HG03460 (cell line): ENCODE data around the gene CDH4.
"Not testable (repeated sequence)": the region's sequence is repeated elsewhere in the genome, so short reads cannot be mapped to it uniquely, and the experiment has no call there.

Experiments
- ATAC-seq: cut with Tn5 transposase; IDR thresholded peaks from one replicate; pipeline ENCODE4 v1.9.1; 2021; ENCODE audit not compliant: unreplicated experiment

CDH4 gene

DNA sequence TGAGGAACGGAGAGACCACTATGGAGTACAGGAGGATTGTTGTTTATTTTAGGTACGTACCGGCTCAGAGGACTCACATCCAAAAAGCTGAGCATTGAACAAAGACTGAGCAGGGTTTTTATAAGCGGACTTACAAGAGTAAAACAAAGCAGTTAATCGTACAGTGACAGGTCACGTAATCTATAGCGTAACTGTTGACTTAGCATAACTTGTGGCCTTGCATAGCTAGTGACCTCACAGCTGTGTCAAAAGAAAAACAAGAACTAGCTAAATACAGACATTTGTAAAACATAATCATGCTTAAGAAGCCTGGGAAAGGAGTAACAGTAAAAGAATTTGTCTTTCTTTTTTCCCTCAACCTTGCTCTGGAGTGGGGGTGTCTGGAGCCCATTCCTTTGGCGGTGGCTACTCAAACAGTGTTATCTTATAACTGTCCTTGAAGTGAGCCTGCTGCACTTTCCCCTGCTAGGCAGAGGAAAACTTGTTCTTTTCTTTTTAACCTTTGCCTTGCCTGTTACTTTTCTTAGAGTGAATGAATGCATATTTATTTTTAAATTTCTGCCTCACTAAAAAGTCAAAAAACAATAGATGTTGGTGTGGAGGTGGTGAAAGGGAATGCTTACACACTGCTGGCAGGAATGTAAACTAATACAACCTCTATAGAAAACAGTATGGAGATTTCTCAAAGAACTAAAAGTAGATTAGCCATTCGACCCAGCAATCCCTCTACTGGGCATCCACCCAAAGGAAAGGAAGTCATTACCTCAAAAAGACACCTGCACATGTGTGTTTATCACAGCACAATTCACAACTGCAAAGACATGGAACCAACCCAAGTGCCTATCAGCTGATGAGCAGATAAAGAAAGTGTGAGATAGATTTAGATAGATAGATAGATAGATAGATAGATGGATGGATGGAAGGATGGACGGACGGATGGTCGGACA is 704.6 kb downstream of the CDH4 start:
- no peak for ATAC-seq

DNA sequence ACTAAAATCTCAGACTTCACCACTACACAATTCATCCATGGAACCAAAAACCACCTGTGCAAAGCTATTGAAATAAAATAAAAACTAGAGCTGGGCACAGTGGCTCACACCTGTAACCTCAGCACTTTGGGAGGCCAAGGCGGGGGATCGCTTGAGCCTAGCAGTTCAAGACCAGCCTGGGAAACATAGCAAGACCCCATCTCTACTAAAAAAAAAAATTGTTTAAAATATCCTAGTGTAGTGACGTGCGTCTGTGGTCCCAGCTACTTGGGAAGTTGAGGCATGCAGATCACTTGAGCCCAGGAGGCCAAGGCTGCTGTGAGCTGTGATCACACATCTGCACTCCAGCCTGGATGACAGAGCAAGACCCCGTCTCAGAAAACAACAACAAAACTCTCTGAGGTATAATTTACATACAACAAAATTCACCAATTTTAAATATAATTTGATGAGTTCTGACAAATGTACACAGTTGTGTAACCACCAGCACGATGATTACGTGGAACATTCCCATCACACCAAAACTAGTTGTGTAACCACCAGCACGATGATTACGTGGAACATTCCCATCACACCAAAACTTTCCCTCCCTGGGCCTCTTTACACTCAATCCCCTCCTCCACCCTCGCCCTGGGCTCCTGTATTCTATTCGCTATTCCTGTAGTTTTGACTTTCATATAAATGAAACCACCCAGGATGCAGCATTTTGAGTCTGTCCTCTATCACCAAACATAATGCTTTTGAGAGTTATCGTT is 706.1 kb downstream of the CDH4 start:
- ATAC-seq: no peak

DNA sequence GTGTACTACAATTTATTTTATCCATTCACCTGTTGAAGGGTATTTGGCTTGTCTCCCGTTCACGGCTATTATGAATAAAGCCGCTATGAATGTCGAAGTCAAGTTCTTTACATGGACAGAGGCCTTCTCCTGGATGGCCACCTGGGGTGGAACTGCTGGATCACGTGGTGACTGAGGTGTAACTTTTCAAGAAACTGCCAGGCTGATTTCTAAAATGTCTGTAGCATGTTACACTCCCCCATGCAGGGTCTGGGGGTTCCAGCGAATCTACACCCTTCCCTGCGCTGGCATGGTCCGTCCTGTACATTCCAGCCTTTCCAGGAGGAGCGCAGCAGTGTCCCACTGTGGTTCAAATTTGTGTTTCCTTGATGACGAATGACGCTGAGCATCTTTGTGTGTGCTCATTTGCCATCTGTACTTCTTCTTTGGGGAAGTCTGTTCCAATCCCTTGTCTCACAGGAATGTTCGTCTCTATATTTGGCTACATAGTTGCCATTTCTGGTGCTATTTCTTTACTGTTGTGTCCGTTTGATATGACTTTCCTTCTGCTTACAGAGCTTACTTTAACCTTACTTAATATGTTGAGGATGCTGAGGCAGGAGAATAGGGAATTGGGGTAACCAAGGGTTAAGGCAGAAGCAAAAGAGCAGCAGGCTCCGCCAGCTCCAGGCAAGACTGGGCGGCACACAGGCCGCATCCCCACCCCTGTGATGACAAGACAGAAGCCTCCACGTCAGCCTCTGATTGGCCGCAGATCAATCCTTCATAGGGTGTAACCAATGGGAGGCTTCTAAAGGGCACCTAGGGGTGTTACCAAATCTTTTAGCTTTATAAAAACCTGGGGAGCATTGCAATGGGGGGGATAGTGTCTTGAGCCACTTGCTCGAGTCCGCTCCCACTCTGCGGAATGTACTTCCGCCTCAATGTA is 707.0 kb downstream of the CDH4 start:
- no peak for ATAC-seq

DNA sequence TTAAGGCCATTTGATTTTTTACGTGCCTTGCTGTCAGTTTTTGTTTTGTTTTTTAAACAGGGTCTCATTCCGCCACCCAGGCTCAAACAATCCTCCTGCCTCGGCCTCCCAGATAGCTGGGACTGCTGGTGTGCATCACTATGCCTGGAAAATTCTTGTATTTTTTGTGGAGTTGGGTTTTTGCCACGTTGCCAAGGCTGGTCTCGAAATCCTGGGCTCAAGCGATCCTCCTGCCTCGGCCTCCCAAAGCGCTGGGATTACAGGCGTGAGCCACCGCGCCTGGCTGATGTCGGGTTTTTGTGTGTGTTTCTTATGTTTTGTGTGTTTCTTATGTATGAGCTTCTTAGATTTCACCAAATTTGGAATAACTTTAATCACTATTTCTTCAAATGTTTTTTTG is 708.8 kb downstream of the CDH4 start:
- ATAC-seq: no peak

DNA sequence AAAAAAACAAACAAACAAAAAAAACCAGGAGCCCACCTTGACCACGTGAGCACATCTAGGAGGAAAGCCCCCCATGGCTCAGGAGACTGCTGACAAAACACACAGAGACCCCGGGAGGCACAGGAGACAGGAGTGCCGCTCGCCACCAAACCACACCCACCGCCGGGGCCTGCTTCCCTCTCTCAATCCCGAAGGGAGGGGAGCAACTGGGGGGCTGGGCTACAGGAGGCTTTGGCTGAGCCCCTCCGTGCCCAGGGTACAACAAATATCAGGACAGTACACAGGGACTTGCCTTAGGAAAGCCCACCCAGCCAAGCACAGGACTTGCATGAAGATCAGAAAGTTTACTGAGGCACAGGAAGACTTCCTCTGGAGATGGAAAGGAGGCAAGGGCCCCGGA is 711.1 kb downstream of the CDH4 start:
- ATAC-seq: no peak

DNA sequence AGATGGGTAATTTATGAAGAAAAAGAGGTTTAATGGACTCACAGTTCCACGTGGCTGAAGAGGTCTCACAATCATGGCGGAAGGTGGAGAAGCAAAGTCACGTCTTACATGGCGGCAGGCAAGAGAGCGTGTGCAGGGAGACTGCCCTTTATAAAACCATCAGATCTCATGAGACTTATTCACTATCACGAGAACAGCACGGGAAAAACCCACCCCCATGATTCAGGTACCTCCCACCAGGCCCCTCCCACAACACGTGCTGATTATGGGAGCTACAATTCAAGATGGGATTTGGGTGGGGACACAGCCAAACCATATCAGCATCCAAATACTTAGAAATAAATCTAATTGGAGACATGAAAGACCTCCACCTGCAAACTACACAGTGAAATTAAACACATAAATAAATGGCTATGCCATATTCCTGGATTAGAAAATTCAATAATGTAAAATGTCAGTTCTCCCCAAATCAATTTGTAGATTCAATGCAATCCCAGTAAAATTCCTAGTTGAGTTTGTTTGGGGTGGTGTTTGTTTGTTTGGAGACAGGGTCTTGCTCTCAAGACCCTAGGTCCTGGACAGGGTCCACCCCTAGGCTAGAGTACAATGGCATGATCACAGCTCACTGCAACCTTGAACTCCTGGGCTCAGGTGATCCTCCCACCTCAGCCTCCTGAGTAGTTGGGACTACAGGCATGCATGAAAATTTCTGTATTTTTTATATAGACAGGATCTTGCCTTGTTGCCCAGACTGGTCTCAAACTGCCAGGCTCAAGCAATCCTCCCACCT is 712.0 kb downstream of the CDH4 start:
- ATAC-seq: no peak

DNA sequence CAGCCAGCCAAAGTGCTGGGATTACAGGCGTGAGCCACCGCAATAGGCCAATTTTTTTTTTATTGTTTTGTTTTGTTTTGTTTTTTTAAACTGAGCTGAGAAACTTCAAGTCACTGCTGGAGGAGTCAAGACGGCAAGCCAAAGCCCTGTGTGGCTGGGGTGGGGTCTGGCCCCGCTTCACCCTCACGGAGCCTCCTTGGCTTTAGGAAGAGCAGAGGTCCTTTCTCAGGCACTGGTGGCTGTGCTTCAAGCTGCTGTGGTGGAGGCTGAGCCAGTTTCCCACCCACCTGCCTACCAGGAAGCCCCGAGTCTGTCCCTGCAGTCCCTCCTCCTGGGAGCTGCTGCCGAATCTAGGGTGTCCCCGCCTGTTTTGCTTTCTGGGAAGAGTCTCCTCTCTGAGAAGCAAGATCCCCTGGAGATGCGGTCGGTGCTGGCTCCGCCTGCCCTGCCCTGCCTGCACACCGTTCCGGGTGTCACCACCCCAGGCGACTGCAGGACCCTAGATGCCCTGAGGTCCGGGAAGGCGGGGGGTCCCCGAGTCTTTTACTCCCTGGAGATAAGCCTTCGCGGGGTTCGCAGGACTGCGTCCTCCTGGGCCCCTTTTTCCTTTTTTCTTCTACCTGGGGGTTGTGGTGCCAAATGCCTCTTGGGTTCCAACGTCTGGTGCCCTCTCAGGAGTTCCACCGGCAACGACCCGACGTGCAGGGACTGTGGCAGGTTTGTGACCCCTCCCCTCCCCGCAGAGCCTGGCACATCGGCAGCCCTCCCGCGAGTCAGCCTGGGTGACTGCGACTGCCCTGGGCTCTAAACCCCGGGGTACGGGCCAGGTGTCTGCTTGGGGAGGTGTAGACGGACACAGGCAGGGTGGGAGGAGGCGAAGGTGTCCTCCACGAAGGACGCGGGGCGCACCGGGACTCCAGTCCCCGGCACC is 712.9 kb downstream of the CDH4 start:
- no peak for ATAC-seq

DNA sequence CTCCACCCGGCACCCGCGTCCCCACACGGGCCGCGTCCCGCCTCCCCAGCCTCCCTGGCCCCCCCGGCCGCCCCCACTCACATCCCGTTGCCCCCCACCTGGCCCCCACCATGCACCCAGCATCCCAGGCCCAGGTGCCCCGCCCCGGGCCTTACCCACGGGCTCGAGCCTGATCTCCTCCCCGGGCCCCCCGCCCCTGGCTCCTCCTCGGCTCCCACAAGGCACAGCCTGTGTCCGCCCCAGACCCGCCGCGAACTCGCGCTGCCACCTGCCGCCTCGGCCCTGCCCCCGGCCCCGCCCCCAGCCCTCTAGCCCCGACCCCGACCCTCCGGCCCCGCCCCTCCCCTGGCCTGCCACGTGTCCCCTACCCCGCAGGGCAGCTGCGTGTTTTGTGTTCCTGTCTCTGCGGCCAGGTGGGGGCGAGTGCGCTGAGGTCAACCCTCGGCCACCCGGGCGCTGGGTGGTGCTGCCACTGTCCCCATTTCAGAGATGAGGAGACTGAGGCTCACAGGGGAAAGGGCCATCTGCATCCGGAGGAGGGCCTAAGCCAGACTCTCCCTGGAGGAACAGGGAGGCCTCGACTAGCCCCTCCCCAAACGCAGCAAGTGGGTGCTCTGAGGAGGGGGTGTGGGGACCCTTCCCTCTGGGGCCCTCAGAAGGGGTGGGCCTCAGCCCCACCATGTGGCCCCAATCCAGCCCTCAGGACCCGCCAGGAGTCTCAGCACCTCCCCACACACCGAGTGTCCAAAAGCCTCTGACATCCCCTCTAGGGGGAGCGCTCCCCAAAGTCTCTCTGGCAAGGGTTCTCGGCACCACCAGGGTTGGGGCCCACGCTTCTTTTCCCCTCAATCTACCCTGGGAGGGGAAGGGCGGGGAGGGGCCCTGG is 713.8 kb downstream of the CDH4 start:
- no peak for ATAC-seq

DNA sequence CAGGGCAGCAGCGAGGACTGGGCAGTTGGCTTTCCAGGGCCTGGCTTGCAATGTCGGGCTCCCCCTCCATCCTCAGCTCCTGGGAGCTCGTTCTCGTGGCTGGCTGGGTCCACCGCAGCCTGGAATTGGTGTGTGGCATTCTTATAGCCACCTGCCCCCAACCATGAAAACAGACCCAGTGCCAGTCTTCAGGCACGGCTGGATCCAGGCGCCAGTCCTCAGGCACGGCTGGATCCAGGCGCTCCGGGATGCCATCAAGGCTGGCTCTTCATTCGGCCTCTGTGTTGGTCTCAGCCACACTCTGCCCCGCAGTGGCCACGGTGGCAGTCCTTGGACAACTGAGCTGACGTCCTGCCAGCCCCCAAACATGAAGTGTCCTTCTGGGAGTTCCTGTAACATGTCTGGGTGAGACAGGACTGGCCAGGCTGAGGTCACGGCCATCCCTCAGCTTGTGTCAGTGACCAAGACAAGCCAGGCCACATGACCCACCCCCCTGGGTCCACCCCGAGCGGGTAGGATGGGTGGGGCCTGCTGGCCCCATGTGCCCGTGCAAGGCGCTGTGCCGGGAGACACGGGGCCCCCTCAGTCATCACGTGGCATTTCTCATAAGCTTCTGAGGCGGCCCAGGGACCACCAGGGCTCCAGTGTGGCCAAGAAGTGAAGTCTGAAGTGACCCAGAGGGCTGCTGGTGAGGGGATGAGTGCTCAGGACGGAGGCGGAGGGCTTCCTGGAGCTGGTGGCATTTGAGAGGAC is 714.6 kb downstream of the CDH4 start:
- no peak for ATAC-seq

DNA sequence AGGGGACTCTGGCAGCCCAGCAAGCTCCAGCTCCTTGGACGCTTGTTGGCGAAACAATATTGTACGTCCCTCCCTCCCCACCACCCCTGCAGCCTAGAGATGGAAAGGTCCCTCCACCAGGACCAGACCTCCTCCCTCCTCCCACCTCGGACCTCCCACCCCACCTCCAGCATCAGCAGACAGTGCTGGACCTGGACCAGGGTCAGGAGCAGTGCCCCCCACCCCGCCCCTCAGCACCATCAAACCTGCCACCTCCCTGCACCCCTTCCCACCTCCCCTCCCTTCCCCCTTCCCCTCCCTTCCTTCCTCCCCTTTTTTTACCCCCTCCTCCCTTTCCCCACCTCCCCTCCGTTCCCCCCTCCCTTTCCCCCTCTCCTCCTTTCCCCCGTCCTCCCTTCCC is 715.2 kb downstream of the CDH4 start:
- no peak for ATAC-seq

DNA sequence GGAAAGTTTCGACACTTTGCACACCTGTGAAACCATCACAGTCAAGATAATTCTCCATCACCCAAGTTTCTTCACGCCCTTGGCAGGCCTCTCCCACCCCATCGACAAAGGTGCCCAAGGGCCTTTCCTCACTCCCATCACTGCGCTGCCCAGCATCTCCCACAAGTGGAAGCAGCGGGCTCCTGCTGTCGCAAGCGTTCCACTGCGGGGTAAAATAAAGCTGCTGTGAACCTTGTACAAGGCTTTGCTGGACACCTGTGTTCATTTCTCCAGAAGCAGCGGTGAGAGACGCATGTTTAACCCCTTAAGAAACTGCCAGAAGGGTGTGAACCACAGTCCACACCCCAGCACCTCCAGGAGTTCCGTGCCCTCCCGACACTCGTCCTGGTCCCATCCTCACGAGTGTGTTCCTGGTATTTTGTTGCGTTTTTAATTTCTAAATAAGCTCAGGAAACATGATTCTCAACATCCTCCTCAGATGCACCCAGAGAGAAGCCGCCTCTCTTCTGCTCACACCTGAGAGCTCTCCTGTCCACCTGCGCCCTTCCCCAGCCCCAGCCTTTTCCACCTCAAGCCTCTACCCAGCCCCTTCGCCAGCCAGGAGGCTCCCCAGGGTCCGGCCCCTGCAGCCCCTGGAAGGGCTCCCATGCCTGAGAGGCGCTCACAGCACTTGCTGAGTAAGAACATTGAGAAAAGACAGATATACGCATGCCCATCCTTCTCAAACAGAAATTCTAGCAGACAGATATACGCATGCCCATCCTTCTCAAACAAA is 716.2 kb downstream of the CDH4 start:
- ATAC-seq: no peak

DNA sequence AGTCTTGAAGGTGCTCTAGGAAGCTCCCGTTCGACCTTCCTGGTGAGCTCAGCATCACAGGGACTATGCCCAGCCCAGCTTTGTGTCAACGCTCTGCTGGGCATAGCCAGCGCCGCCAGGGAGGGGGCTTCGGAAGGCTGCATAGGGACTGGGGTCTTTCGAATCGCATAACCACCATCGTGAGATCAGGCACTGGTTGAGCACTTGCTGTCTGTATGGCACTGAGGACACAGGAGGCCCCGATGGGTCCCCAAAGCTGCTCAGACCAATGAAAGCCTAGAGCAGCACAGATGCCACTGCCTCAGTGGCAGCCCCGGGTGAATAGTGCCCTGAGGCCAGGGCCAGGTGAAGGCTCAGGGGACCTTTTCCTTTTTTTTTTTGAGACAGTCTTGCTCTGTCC is 716.9 kb downstream of the CDH4 start:
- ATAC-seq: no peak

DNA sequence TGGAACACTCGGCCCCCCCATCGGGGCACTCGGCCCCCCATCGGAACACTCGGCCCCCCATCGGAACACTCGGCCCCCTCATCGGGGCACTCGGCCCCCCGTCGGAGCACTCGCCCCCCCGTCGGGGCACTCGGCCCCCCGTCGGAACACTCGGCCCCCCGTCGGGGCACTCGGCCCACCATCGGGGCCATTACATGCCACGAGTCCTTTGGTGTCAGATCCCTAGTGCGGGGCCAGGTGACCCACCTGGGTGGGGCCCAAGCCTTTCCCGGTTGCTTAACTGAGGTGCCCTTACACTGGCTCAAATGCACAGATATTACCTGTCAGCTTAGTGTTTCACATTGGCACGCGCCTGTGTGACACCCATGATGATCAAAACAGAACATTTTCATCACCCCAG is 717.7 kb downstream of the CDH4 start:
- no peak for ATAC-seq

DNA sequence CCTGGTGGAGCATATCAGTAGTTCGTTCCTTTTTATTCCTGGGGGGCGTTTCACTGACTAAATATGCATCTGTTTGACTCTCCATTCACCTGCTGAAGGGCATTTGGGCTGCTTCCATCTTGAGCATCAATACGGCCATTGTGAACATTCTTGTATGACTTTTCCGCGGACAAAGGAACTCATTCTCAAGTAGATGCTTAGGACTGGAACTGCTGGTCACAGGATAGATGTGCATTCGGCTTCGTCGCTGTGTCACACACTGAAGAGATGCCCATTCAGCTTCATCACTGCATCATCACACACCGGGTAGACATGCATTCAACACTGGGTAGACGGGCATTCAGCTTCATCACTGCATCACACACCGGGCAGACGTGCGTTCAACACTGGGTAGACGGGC is 718.3 kb downstream of the CDH4 start:
- no peak for ATAC-seq

DNA sequence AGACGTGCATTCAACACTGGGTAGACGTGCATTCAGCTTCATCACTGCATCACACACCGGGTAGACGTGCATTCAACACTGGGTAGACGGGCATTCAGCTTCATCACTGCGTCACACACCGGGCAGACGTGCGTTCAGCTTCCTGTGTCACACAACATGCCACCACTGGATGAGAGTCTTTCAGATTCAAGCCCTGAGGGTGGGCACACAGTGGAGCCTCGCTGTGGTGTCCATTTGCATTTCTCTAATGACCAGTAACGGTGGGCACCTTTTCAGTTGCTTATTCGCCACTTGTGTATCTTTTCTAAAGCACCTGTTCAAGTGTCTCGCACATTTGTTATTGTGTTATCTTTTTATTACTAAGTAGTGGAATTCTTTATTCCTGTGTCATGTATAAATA is 719.5 kb downstream of the CDH4 start:
- ATAC-seq: not testable (repeated sequence)

DNA sequence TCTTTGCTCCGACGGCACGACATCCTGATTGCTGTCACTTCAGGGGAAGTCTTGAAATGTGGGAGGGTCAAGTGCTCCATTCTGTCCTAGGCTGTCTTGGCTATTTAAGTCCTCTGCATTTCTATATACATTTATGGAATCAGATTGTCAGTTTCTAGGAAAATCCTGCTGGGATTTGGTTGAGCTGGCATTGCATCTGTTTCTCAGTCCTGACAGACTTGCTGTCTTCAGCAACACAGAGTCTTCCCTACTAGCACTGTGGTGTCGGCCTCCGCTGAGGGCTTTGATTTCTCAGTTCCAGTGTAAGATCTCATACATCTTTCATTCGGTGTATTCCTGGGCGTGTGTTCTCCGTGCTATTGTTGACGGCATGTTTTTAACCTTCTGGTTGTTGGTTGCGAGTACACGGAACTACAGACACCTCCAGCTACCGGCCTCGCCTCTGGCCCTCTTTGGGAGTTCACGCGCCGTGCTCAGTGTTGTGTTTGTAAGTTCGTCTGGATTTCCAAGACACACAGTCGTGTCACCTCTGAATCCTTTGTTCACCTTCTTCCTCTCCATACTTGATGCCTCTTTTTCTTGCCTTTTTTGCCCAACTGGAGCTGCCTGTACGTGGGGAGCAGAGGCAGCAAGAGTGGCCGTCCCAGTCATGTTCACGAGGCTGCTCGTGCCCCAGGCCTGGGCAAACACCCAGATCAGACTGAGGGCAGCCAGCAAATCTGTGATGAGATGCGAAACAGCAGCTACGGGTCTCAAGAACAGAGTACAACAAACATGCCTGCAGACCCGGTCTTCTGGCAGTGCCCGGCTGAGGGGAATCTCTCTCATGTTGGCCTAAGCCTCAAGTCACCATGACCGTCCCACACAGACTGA is 720.8 kb downstream of the CDH4 start:
- no peak for ATAC-seq
